GM19463 (cell line): Measurements from ENCODE around the gene IGSF21.

Experiments used
- ATAC-seq: cut with Tn5 transposase; IDR thresholded peaks from one replicate; pipeline ENCODE4 v1.9.1; 2021; ENCODE audit warnings: mild to moderate bottlenecking, moderate library complexity; ENCODE audit not compliant: unreplicated experiment

Gene IGSF21

DNA sequence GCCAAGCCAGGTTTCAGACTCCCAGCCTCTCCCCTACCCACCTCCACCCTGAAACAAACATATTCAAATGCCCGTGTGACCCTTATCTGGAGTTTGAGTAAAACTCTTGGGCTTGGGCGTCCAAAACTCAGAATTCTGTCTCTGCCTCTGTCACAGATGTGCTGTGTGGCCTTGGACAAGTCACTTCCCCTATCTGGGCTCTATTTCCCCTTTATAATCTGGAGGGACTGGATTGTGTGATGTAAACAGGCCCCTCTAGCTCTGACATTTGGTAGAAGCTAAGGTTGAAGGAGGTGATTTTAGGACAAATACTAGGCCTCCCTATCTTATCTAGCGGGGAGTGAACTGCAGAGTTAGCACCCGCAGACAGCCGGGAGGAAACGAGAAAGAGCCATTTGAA, 67.5 kb downstream of the IGSF21 start:
- ATAC-seq = no peak

GRCh38 chr1:18175530-18176377, 68.2 kb downstream of the IGSF21 start:
- ATAC-seq = no peak

DNA sequence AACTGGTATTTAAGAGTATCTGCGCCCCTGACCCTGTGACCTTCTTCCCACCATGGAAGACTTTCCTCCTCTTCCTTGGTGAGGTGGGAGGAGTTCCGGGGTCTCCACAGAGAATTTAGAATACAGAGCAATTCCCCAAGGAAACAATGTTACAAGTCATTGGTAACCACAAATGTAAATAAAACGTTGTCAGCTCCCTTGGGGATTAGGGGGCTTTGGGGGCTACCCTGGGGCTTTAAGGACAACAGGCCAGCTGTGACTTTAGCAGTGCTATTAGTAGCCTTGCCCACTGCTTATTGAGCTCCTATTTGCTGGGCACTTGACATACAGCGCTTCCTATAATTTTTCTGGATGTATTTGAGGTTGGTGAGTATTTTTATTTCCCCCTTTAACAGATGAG, 69.0 kb downstream of the IGSF21 start:
- no peak for ATAC-seq

- ATAC-seq = no peak
These were observed 70.5 kb downstream of the IGSF21 start for GRCh38 chr1:18178111-18178510.

GRCh38 chr1:18179009-18179408, 71.4 kb downstream of the IGSF21 start:
- no peak for ATAC-seq

GRCh38 chr1:18182398-18183160, 75.0 kb downstream of the IGSF21 start:
- no peak for ATAC-seq

GRCh38 chr1:18183533-18183932, 75.9 kb downstream of the IGSF21 start:
- ATAC-seq = no peak

DNA sequence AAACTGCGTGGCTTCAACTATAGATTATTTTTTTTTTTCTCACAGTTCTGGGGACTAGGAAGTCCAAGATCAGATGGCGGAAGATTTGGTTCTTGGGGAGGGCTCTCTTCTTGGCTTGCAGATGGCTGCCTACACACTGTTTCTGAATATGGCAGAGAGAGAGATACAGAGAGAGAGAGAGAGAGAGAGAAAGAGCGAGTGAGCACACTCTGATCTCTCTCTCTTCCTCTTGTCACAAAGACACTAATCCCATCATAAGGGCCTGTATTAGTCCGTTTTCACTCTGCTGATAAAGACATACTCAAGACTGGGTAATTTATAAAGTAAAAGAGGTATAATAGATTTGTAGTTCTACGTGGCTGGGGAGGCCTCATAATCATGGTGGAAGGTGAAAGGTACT, 79.5 kb downstream of the IGSF21 start:
- no peak for ATAC-seq

GRCh38 chr1:18188820-18189517, 81.4 kb downstream of the IGSF21 start:
- no peak for ATAC-seq

DNA sequence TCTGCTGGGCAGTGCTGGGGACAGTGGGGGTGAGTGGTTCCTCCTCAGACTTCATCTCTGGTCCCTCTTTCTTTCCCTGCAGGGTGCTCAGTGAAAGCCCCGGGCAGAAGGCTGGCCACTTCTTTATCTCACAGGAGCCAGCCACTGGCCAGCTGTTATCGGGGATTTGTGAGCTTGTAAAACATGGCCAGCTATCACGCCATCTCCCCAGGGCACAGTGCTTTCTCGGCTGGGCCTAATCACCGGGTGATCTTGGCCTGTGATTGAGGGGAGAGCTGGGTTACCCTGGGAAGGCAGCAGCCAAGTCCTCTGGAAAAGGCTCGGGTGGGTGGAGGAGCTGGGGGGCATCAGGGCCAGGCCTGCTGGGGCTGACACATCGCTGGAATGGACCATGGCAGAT, 83.0 kb downstream of the IGSF21 start:
- no peak for ATAC-seq

DNA sequence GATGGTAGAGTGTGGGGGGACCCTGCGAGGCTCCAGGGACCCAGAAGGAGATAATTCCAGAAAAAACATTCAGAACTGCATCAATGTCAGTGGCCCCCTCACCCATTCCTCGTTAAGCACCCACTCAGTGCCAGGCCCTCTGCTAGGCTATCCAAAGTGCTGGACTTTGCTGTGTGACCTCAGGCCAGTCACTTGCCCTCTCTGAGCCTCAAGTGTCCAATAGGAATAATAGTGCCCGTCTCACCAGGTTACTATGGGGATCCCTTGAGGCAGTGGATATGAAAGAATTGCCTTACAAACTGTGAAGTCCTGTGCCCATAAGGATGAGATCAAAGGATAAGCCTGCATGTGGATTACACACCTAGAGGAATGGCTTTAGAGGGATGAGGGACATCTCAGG, 83.4 kb downstream of the IGSF21 start:
- no peak for ATAC-seq

DNA sequence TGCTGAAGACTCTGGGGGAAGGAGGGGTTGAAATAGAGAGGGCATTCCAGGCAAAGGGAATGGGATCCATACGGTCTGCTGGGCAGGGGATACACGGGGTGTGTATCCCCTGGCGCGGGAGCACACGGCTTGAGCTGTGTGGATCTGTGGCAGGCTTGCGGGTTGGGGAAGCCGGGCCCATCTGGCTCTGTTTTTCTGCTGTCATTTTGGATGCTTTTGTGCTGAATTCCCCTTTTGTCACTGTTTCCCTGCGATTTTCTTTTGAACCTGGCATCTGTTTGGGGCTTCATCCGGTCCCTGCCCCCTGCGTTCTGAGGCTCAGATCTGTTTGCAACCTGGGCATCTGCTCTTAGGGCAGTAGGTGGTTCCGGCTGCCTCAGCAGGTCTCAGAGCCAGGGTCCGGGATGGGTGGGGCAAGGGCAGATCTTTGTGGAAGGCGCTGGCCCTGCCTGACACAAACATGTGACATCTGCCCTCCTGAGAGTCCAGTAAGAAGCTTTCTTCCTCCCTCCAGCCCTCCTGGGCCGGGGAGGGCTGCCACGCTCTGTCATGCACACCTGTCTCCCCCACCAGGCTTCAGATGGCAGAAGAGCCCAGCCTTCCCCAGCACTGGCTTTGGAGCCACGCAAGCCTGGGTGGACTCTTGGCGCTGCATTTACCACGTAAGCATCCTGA, 84.0 kb downstream of the IGSF21 start:
- no peak for ATAC-seq

DNA sequence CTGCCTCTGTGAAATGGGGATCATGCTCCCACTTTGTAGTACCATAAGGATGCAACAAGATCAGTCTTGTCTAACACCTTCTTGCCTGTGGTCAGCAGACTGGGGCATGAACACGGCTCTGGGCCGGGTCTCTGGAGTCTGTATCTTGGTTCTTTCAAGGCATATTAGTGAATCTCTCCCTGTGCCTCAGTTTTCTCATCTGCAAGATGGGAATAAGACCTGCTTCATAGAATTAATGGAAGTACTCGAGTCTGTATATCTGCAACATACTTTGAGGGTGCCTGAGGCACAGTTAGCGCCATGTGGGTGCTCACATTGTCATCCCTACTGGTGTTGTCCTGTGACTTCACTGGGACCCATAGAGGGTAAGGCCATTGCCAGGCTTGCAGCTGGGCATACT, 84.6 kb downstream of the IGSF21 start:
- ATAC-seq = no peak

DNA sequence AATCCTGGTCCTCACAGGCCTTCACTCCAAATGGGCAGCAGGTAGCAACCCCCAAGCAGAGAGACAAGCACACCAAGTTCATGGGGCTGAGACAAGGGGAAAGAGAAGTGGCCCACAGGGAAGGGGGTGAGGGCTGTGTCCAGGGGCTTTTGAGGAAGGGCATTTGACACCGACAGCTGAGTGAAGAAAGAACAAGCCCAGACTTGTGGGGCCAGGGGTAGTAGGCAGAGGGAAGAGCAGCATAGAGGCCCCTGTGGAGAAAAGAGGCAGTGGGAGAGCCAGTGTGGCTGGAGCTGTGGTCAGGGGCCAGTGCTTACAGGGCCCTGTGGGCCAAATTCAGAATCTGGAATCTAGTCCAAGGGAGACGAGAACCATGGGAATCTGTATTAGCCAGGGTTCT, 85.4 kb downstream of the IGSF21 start:
- ATAC-seq = no peak

DNA sequence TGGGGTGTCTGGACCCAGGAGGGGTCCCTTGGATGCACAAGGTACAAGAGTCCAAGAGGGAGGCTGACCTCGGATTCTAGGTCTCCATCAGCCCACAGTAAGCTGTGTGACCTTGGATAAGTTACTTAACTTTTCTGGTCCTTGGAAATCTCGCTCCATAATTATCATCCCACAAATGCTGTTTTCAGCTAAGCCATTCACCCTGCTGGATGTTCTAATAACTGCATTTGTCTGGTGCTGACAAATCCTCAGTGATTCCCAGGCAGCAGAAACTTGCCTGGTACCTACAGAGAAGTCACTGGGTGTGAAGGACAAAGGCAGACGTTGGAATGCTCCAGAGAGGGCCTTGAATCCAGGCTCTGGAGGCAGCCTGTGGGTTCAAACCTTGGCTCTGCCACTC, 89.7 kb downstream of the IGSF21 start:
- ATAC-seq = no peak

DNA sequence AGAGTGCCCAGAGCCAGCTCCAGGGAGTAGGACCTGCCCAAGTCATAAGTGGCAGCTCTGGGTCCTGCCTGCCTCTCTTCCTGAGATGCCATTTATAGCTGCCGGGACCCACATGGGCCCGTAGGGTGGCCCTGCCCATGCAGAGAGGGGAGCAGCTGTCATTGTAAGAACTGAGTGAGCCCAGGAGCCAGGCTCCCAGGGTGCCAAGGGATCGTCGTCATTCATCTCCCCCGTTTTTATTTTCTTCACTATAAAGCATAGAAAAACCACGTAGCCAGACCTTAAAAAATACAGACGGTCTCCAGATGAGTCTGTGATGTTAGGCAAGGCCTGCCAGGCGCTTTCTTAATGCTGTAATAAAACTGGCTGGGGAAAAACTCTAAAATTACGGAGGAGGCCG, 90.7 kb downstream of the IGSF21 start:
- no peak for ATAC-seq

DNA sequence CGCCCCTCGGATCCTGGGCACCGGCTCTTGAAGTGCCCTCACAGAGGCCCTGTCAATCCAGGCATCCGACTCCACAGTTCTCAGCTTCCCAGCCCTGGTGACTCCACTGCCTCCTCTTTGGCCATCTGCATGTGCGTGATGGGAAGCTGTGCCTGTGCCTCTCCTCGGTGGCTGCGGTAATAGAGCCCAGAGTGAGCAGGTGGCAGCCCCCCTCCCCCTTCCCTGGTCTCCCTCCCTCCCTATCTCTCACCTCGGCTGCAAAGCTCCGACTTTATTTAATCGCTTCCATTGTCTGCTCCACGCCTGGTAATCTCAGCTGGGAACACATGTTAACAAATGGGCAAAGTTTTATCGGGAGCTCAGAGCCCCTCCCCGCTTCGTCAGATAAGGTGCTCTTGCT, 91.9 kb downstream of the IGSF21 start:
- no peak for ATAC-seq

DNA sequence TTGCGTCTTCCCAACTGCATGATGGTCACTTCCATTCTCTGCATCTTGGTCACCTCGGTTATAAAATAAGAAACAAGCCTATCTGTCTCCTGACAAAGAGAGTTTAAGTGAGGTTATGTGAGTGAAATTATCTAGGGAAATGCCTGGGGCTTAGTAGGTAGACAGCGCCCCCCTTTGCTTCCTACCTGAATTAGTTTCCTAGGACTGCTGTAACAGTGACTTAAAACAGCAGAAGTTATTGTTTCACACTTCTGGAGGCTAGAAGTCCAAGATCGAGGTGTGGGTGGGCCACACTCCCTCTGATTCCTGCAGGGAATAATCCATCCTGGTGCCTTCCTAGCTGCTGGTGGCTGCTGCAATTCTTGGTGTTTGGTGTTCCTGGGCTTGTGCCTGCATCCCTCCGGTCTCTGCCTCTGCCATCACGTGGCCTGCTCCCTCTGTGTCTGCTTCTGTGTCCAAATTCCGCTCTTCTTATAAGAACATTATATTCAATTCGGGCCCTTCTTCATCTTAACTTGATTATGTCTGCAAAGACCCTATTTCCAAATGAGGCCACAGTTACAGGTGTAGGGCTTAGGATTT, 92.6 kb downstream of the IGSF21 start:
- ATAC-seq = no peak

DNA sequence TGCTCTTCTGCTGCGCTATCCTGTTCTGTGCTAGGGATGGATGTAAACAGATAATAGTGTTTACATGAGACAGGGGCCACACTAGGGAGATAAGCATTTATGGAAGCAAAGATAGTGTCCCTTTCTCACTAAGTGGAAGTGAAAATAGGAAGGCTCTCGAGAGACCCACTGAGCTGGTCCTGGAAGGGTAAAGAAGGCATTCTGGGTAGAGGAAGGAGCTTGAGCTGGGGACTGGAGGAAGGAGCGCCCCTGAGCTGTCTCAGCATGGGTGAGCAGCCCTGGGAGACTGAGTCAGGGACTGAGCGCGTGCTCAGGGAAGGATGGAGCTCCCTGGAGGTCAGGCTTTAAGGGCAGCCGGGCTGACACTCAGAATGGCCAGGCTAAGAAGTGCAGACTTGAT, 93.3 kb downstream of the IGSF21 start:
- ATAC-seq = no peak

- no peak for ATAC-seq
These were observed 94.6 kb downstream of the IGSF21 start for GRCh38 chr1:18201997-18202719.
